CD4-positive, alpha-beta T cell treated with Interleukin-15 for 1 hour (primary cell): ENCODE results near the gene GALK2.
"Not testable (repeated sequence)": the region's sequence is repeated elsewhere in the genome, so short reads cannot be mapped to it uniquely, and the experiment has no call there.

ENCODE experiments used
- DNase-seq: peaks from one replicate; pipeline ENCODE4 v3.0.0-alpha.2; 2020

Gene GALK2

GRCh38 chr15:49287481-49287880 lies 117.4 kb downstream of the GALK2 start:
- no peak for DNase-seq

GRCh38 chr15:49288391-49288790 lies 118.3 kb downstream of the GALK2 start:
- DNase-seq = no peak

GRCh38 chr15:49290191-49290590 lies 120.1 kb downstream of the GALK2 start:
- DNase-seq = no peak

- DNase-seq = no peak
Measured at GRCh38 chr15:49293941-49294340, 123.9 kb downstream of the GALK2 start.

- DNase-seq = no peak
Measured at GRCh38 chr15:49296258-49296657, 126.2 kb downstream of the GALK2 start.

- DNase-seq = no peak
Measured at GRCh38 chr15:49297584-49297983, 127.5 kb downstream of the GALK2 start.

GRCh38 chr15:49300856-49301255 lies 130.8 kb downstream of the GALK2 start:
- DNase-seq = no peak

- no peak for DNase-seq
Measured at GRCh38 chr15:49301562-49301961, 131.5 kb downstream of the GALK2 start.

- DNase-seq = no peak
Measured at GRCh38 chr15:49303003-49303402, 133.0 kb downstream of the GALK2 start.

- no peak for DNase-seq
Measured at GRCh38 chr15:49306551-49306950, 136.5 kb downstream of the GALK2 start.

GRCh38 chr15:49308686-49309085 lies 138.6 kb downstream of the GALK2 start:
- DNase-seq = no peak

- DNase-seq = no peak
Measured at GRCh38 chr15:49309889-49310288, 139.8 kb downstream of the GALK2 start.

GRCh38 chr15:49313650-49314049 lies 143.6 kb downstream of the GALK2 start:
- no peak for DNase-seq

- DNase-seq = no peak
Measured at GRCh38 chr15:49314716-49315115, 144.7 kb downstream of the GALK2 start.

GRCh38 chr15:49315391-49315823 lies 145.4 kb downstream of the GALK2 start:
- DNase-seq = no peak

GRCh38 chr15:49320351-49320750 lies 150.3 kb downstream of the GALK2 start:
- no peak for DNase-seq

GRCh38 chr15:49323207-49323606 lies 153.2 kb downstream of the GALK2 start:
- no peak for DNase-seq

GRCh38 chr15:49327927-49328326 lies 157.9 kb downstream of the GALK2 start:
- no peak for DNase-seq

- no peak for DNase-seq
Measured at GRCh38 chr15:49328941-49329340, 158.9 kb downstream of the GALK2 start.

GRCh38 chr15:49330166-49330565 lies 160.1 kb downstream of the GALK2 start:
- no peak for DNase-seq

- DNase-seq = no peak
Measured at GRCh38 chr15:49331442-49331841, 161.4 kb downstream of the GALK2 start.

GRCh38 chr15:49331951-49332350 lies 161.9 kb downstream of the GALK2 start:
- no peak for DNase-seq

- no peak for DNase-seq
Measured at GRCh38 chr15:49339656-49340055, 169.6 kb downstream of the GALK2 start.

- no peak for DNase-seq
Measured at GRCh38 chr15:49343546-49343945, 173.5 kb downstream of the GALK2 start.

- DNase-seq = not testable (repeated sequence)
Measured at GRCh38 chr15:49354439-49354838, 184.4 kb downstream of the GALK2 start.

- DNase-seq = no peak
Measured at GRCh38 chr15:49361370-49361769, 191.3 kb downstream of the GALK2 start.
